Activated naive CD8-positive, alpha-beta T cell (primary cell): ENCODE measurements around the gene KMT5B.
"Not testable (repeated sequence)": the region's sequence is repeated elsewhere in the genome, so short reads cannot be mapped to it uniquely, and the experiment has no call there.

Source experiments
- H3K27ac Mint-ChIP-seq: one replicate; pipeline ENCODE4 v1.8.0; 2021; ENCODE audit warnings: mixed read lengths
- H3K27me3 Mint-ChIP-seq: one replicate; pipeline ENCODE4 v1.8.0; 2021; ENCODE audit warnings: mixed read lengths
- H3K36me3 Mint-ChIP-seq: one replicate; pipeline ENCODE4 v1.8.0; 2021; ENCODE audit warnings: mixed read lengths
- H3K4me1 Mint-ChIP-seq: one replicate; pipeline ENCODE4 v1.8.0; 2021; ENCODE audit warnings: low read depth, mixed read lengths
- H3K4me3 Mint-ChIP-seq: one replicate; pipeline ENCODE4 v1.8.0; 2021; ENCODE audit warnings: mild to moderate bottlenecking, mixed read lengths
- H3K9me3 Mint-ChIP-seq: one replicate; pipeline ENCODE4 v1.8.0; 2021; ENCODE audit warnings: low read depth, mixed read lengths

KMT5B gene

GRCh38 chr11:68213135-68213515 is at the start of gene KMT5B:
Gene KMT5B (minus strand): TSS chr11:68213296. CDS start chr11:68190076, 23,220 bp downstream.
- H3K27me3 Mint-ChIP-seq = no peaks in the 10 kb centered on the region
- peak within 1 kb of the TSS; percentile 97 for H3K4me3 Mint-ChIP-seq
- no peaks in the 10 kb centered on the region for H3K36me3 Mint-ChIP-seq
- H3K9me3 Mint-ChIP-seq = no peaks in the 10 kb centered on the region
- peak within 1 kb of the TSS; percentile 96 for H3K27ac Mint-ChIP-seq
- H3K4me1 Mint-ChIP-seq = peaks cover 51% of the 10 kb centered on the region

- H3K9me3 Mint-ChIP-seq = no peaks in the 10 kb centered on the region
- H3K4me1 Mint-ChIP-seq = peaks cover 2% of the 10 kb centered on the region
- H3K27ac Mint-ChIP-seq = no peak overlapping the region
- peaks cover 3% of the 10 kb centered on the region for H3K36me3 Mint-ChIP-seq
- H3K27me3 Mint-ChIP-seq = no peaks in the 10 kb centered on the region
- no peak overlapping the region for H3K4me3 Mint-ChIP-seq
Measured at GRCh38 chr11:68262544-68262827, 49.4 kb upstream of the KMT5B start.

- Mint-ChIP-seq H3K4me1 (peaks cover 3% of the 10 kb centered on the region), H3K4me3 (no peak overlapping the region), H3K36me3 (peaks cover 3% of the 10 kb centered on the region), H3K27ac (no peak overlapping the region), H3K27me3 (no peaks in the 10 kb centered on the region), H3K9me3 (no peaks in the 10 kb centered on the region)
Measured at GRCh38 chr11:68261749-68262543, 48.9 kb upstream of the KMT5B start.

- Mint-ChIP-seq H3K36me3 (peaks cover 3% of the 10 kb centered on the region), H3K4me3 (no peak overlapping the region), H3K27ac (no peak overlapping the region), H3K27me3 (no peaks in the 10 kb centered on the region), H3K4me1 (peaks cover 3% of the 10 kb centered on the region), H3K9me3 (no peaks in the 10 kb centered on the region)
Measured at GRCh38 chr11:68261006-68261405, 47.9 kb upstream of the KMT5B start.

- H3K27me3 Mint-ChIP-seq = no peaks in the 10 kb centered on the region
- H3K4me1 Mint-ChIP-seq = peaks cover 3% of the 10 kb centered on the region
- peaks cover 3% of the 10 kb centered on the region for H3K36me3 Mint-ChIP-seq
- no peak overlapping the region for H3K4me3 Mint-ChIP-seq
- no peak overlapping the region for H3K27ac Mint-ChIP-seq
- H3K9me3 Mint-ChIP-seq = no peaks in the 10 kb centered on the region
Measured at GRCh38 chr11:68260484-68260883, 47.4 kb upstream of the KMT5B start.

- no peak overlapping the region for H3K27ac Mint-ChIP-seq
- H3K27me3 Mint-ChIP-seq = no peaks in the 10 kb centered on the region
- H3K36me3 Mint-ChIP-seq = peaks cover 3% of the 10 kb centered on the region
- no peaks in the 10 kb centered on the region for H3K9me3 Mint-ChIP-seq
- H3K4me3 Mint-ChIP-seq = no peak overlapping the region
- peaks cover 3% of the 10 kb centered on the region for H3K4me1 Mint-ChIP-seq
Measured at GRCh38 chr11:68259122-68259959, 46.2 kb upstream of the KMT5B start.

GRCh38 chr11:68258363-68258765 is 45.3 kb upstream of the KMT5B start:
- H3K4me3 Mint-ChIP-seq = no peak overlapping the region
- H3K27me3 Mint-ChIP-seq = no peaks in the 10 kb centered on the region
- H3K36me3 Mint-ChIP-seq = peaks cover 3% of the 10 kb centered on the region
- peaks cover 3% of the 10 kb centered on the region for H3K4me1 Mint-ChIP-seq
- no peak overlapping the region for H3K27ac Mint-ChIP-seq
- no peaks in the 10 kb centered on the region for H3K9me3 Mint-ChIP-seq

- no peaks in the 10 kb centered on the region for H3K27me3 Mint-ChIP-seq
- H3K4me3 Mint-ChIP-seq = no peak overlapping the region
- H3K36me3 Mint-ChIP-seq = peaks cover 3% of the 10 kb centered on the region
- H3K4me1 Mint-ChIP-seq = peaks cover 3% of the 10 kb centered on the region
- no peak overlapping the region for H3K27ac Mint-ChIP-seq
- no peaks in the 10 kb centered on the region for H3K9me3 Mint-ChIP-seq
Measured at GRCh38 chr11:68257477-68258362, 44.6 kb upstream of the KMT5B start.

GRCh38 chr11:68256331-68256741 is 43.2 kb upstream of the KMT5B start:
- Mint-ChIP-seq H3K4me3 (no peak overlapping the region), H3K27ac (no peak overlapping the region)

GRCh38 chr11:68255526-68255925 is 42.4 kb upstream of the KMT5B start:
- H3K9me3 Mint-ChIP-seq = no peaks in the 10 kb centered on the region
- no peak overlapping the region for H3K27ac Mint-ChIP-seq
- no peak overlapping the region for H3K4me3 Mint-ChIP-seq
- no peaks in the 10 kb centered on the region for H3K27me3 Mint-ChIP-seq
- H3K36me3 Mint-ChIP-seq = no peaks in the 10 kb centered on the region
- peaks cover 3% of the 10 kb centered on the region for H3K4me1 Mint-ChIP-seq

More at GRCh38 chr11:68256331-68256741, 43.2 kb upstream of the KMT5B start:
- Mint-ChIP-seq H3K4me1 (peaks cover 3% of the 10 kb centered on the region), H3K27me3 (no peaks in the 10 kb centered on the region), H3K9me3 (no peaks in the 10 kb centered on the region), H3K36me3 (no peaks in the 10 kb centered on the region)

- Mint-ChIP-seq H3K4me1 (peaks cover 3% of the 10 kb centered on the region), H3K9me3 (peaks cover 8% of the 10 kb centered on the region), H3K27ac (no peak overlapping the region), H3K4me3 (no peak overlapping the region), H3K27me3 (no peaks in the 10 kb centered on the region), H3K36me3 (peaks cover 2% of the 10 kb centered on the region)
Measured at GRCh38 chr11:68254421-68254820, 41.3 kb upstream of the KMT5B start.

GRCh38 chr11:68251765-68252164 is 38.7 kb upstream of the KMT5B start:
- H3K27ac Mint-ChIP-seq = no peak overlapping the region

GRCh38 chr11:68244912-68245311 is 31.8 kb upstream of the KMT5B start:
- not testable (repeated sequence) for H3K27ac Mint-ChIP-seq, H3K9me3 Mint-ChIP-seq, H3K4me3 Mint-ChIP-seq, H3K27me3 Mint-ChIP-seq, H3K36me3 Mint-ChIP-seq, H3K4me1 Mint-ChIP-seq

More at GRCh38 chr11:68251765-68252164, 38.7 kb upstream of the KMT5B start:
- no peaks in the 10 kb centered on the region for H3K27me3 Mint-ChIP-seq
- H3K4me3 Mint-ChIP-seq = no peak overlapping the region
- H3K9me3 Mint-ChIP-seq = peaks cover 11% of the 10 kb centered on the region
- H3K36me3 Mint-ChIP-seq = peaks cover 2% of the 10 kb centered on the region
- H3K4me1 Mint-ChIP-seq = no peaks in the 10 kb centered on the region

GRCh38 chr11:68243847-68244246 is 30.8 kb upstream of the KMT5B start:
- H3K4me1 Mint-ChIP-seq, H3K9me3 Mint-ChIP-seq, H3K27me3 Mint-ChIP-seq, H3K4me3 Mint-ChIP-seq, H3K36me3 Mint-ChIP-seq, H3K27ac Mint-ChIP-seq: not testable (repeated sequence)

GRCh38 chr11:68242616-68243015 is 29.5 kb upstream of the KMT5B start:
- Mint-ChIP-seq H3K9me3 (no peaks in the 10 kb centered on the region), H3K36me3 (peaks cover 5% of the 10 kb centered on the region), H3K4me3 (no peak overlapping the region), H3K27me3 (peaks cover 2% of the 10 kb centered on the region), H3K27ac (no peak overlapping the region), H3K4me1 (no peaks in the 10 kb centered on the region)
